ENCODE results near the gene SMCP. TPM values are rescaled to one million over a fixed set of nuclear protein-coding genes. Genes with fewer than 3 reads are reported as not detected.

The SMCP gene
- total RNA-seq, 1 experiment from 2014 or later, result not detected

DNA sequence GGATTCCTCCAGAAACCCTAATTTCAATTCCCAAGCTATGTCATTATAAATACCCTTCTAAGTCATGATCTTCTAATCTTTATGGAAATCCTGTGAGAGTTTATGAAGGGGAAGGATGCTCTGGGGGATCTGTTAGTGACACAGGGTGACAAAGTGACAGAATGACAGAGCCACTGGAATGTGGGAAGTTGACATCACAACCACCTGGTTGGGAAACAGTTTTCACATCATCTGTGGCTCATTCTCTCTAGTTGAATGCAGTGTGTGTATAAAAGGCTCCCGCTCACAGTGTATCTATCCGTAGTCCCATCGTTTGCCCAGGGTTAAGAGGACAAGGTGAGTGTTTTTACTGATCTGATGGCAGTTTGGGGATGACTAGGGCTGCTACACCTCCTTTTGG lies 18.4 kb upstream of the SMCP start, which contains the start of gene LCE7A:
TSS of gene LCE7A (plus strand) at position 301 of the 400 bp plus-strand sequence. CDS start 702 bp downstream, outside the sequence.
- TF ChIP-seq YY1 (IDR thresholded peaks at IDR 0.05; ENCODE audit: extremely low read depth, insufficient replicate concordance, low read depth, low read length), result no peak
- no peak for TF ChIP-seq TCF7L2 (IDR thresholded peaks at IDR 0.05; ENCODE audit: borderline replicate concordance, extremely low read depth, insufficient read depth, insufficient read length)
- TF ChIP-seq JUND (IDR thresholded peaks at IDR 0.05), result no peak
- no peak for TF ChIP-seq REST (IDR thresholded peaks at IDR 0.05; ENCODE audit: low read depth)
- TF ChIP-seq EZH2phosphoT487 (IDR thresholded peaks at IDR 0.05; ENCODE audit: borderline replicate concordance), result no peak
- no peak for TF ChIP-seq POLR2AphosphoS5 (IDR thresholded peaks at IDR 0.05; ENCODE audit: low read depth, low read length)
- TF ChIP-seq FOSL1 (IDR thresholded peaks at IDR 0.05; ENCODE audit: low read depth), result no peak
- TF ChIP-seq SIN3A (IDR thresholded peaks at IDR 0.05; ENCODE audit: low read depth), result no peak
- TF ChIP-seq POLR2A (IDR thresholded peaks at IDR 0.05; ENCODE audit: borderline replicate concordance, extremely low read depth, insufficient read depth, insufficient read length), result no peak
- TF ChIP-seq CBX3 (IDR thresholded peaks at IDR 0.05; ENCODE audit: low read depth), result no peak
- Histone ChIP-seq H3K9me2 (ENCODE audit: insufficient read depth) (no peaks in the 10 kb centered on the region), H3K4me2 (ENCODE audit: low read length) (no peak within 1 kb of the TSS), H4K20me1 (ENCODE audit: insufficient read depth) (no peaks in the 10 kb centered on the region), H3K4me1 (ENCODE audit: control insufficient read depth in 1 of 2, insufficient read depth in 2 of 2, low read length in 2 of 2) (no peaks in the 10 kb centered on the region), H3K27me3 (ENCODE audit: insufficient read depth, low read length) (peaks cover 17% of the 10 kb centered on the region; the same call in 1 of the 2 replicates), H3K9ac (ENCODE audit: low read length) (no peak within 1 kb of the TSS), H3K79me2 (ENCODE audit: insufficient read depth, low read length) (no peaks in the 10 kb centered on the region), H3K36me3 (ENCODE audit: control insufficient read depth in 1 of 2, insufficient read depth in 2 of 2, low read length in 2 of 2) (no peaks in the 10 kb centered on the region), H3K27ac (ENCODE audit: low read depth, low read length) (no peak within 1 kb of the TSS), H2AFZ (ENCODE audit: low read depth, low read length, poor library complexity, severe bottlenecking) (no peak within 1 kb of the TSS), H3K4me3 (replicated peaks in 1 of 2; ENCODE audit: low read depth in 1 of 2, low read length in 2 of 2) (no peak within 1 kb of the TSS), H3K9me3 (ENCODE audit: control insufficient read depth in 1 of 2, insufficient read depth in 1 of 2, low read depth in 1 of 2, low read length in 2 of 2) (no peaks in the 10 kb centered on the region)
- ATAC-seq (no peak), DNase-seq (ENCODE audit: low read depth, low spot score) (no peak)
- RAD21 ChIA-PET (ENCODE audit: low non-redundant PET in 1 of 2, low total read pairs in 2 of 2, uncharacterized antibody in 2 of 2, unreplicated experiment in 2 of 2), result no interaction called here
- BruUV-seq (replicated peaks), result no TSS peak
- intact Hi-C loops (cut with micrococcal nuclease), result no loop called here
- CTCF ChIA-PET, result no interaction called here
- POLR2A ChIA-PET, result no interaction called here

Measured in HCT116 (cell line).